ENCODE data around the gene ATP7B.

ATP7B gene

DNA sequence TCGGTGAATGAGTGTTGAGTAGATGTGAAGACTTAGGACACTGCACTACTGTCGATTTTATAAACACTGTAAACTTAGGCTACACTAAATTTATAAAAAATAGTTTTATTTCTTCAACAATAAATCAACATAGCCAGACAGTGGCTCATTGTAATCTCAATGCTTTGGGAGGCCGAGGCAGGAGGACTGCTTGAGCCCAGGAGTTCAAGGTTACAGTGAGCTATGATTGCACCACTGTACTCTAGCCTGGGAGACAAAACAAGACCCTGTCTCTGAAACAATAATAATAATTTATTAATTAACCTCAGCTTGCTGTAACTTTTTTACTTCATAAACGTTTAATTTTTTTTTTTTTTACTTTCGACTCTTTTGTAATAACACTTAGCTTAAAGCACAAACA is 34.4 kb downstream of the ATP7B start:
- no peak overlapping the region for H2AFZ ChIP-seq (ENCODE audit: low read length)
- TF ChIP-seq EZH2 (optimal IDR thresholded peaks at IDR 0.05; ENCODE audit: low read depth, low read length) (no peak), EZH2phosphoT487 (IDR thresholded peaks at IDR 0.05; ENCODE audit: low read length) (no peak)
- no peak for DNase-seq
- no peaks in the 10 kb centered on the region for H4K20me1 ChIP-seq (ENCODE audit: insufficient read depth, low read length)
- no peaks in the 10 kb centered on the region for H3K9me2 ChIP-seq (replicated peaks; ENCODE audit: insufficient read depth, low read length)
- no peaks in the 10 kb centered on the region for H3K27me3 ChIP-seq (replicated peaks; ENCODE audit: insufficient read depth, low read length)
- no peaks in the 10 kb centered on the region for H3K4me1 ChIP-seq (ENCODE audit: low read length)
- no peak overlapping the region for H3K27ac ChIP-seq (ENCODE audit: low read length)
- H3K79me2 ChIP-seq (ENCODE audit: low read length) = no peaks in the 10 kb centered on the region
- no peaks in the 10 kb centered on the region for H3K36me3 ChIP-seq (replicated peaks; ENCODE audit: insufficient read depth, low read length)
- H3K9ac ChIP-seq (ENCODE audit: low read length) = no peak overlapping the region
- no peak overlapping the region for H3K4me2 ChIP-seq (ENCODE audit: low read depth, low read length)
- H3F3A ChIP-seq (ENCODE audit: insufficient read depth, low read length) = no peaks in the 10 kb centered on the region
- H3K9me3 ChIP-seq (replicated peaks; ENCODE audit: insufficient read depth, low read length) = no peaks in the 10 kb centered on the region
- no peak overlapping the region for H3K4me3 ChIP-seq (ENCODE audit: low read length)

DNA sequence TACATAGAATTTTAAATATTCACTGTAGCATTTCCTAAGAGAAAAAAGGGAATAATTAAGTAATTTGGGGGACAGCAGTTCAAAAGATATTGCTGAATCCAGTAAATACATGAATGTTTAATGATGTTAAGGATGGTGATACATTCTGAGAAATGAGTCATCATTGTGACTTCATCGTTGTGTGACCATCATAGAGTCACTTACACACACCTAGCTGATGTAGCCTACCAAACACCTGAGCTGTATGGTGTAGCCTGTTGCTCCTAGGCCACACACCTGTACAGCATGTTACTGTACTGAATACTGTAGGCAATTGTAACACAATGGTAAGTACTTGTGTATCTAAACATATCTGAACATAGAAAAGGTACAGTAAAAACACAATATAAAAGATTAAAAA is 34.8 kb downstream of the ATP7B start:
- Histone ChIP-seq H3K9me2 (replicated peaks; ENCODE audit: insufficient read depth, low read length) (no peaks in the 10 kb centered on the region), H3K4me3 (ENCODE audit: low read length) (no peak overlapping the region), H3K4me2 (ENCODE audit: low read depth, low read length) (no peak overlapping the region), H3K9ac (ENCODE audit: low read length) (no peak overlapping the region), H3K27ac (ENCODE audit: low read length) (no peak overlapping the region), H3K9me3 (replicated peaks; ENCODE audit: insufficient read depth, low read length) (no peaks in the 10 kb centered on the region), H3K36me3 (replicated peaks; ENCODE audit: insufficient read depth, low read length) (no peaks in the 10 kb centered on the region), H4K20me1 (ENCODE audit: insufficient read depth, low read length) (no peaks in the 10 kb centered on the region), H3F3A (ENCODE audit: insufficient read depth, low read length) (no peaks in the 10 kb centered on the region), H2AFZ (ENCODE audit: low read length) (no peak overlapping the region), H3K79me2 (ENCODE audit: low read length) (no peaks in the 10 kb centered on the region), H3K27me3 (replicated peaks; ENCODE audit: insufficient read depth, low read length) (no peaks in the 10 kb centered on the region), H3K4me1 (ENCODE audit: low read length) (no peaks in the 10 kb centered on the region)
- DNase-seq = no peak
- TF ChIP-seq EZH2phosphoT487 (IDR thresholded peaks at IDR 0.05; ENCODE audit: low read length) (no peak), CTCF (IDR thresholded peaks at IDR 0.05; ENCODE audit: low read length) (no peak), EZH2 (optimal IDR thresholded peaks at IDR 0.05; ENCODE audit: low read depth, low read length) (no peak)

- H3K9me3 ChIP-seq (replicated peaks; ENCODE audit: insufficient read depth, low read length) = no peaks in the 10 kb centered on the region
- H4K20me1 ChIP-seq (ENCODE audit: insufficient read depth, low read length) = no peaks in the 10 kb centered on the region
- H3K79me2 ChIP-seq (ENCODE audit: low read length) = no peaks in the 10 kb centered on the region
- TF ChIP-seq CTCF (IDR thresholded peaks at IDR 0.05; ENCODE audit: low read length) (no peak), EZH2 (optimal IDR thresholded peaks at IDR 0.05; ENCODE audit: low read depth, low read length) (no peak), EZH2phosphoT487 (IDR thresholded peaks at IDR 0.05; ENCODE audit: low read length) (no peak)
- no peaks in the 10 kb centered on the region for H3F3A ChIP-seq (ENCODE audit: insufficient read depth, low read length)
- H3K4me2 ChIP-seq (ENCODE audit: low read depth, low read length) = no peak overlapping the region
- H3K36me3 ChIP-seq (replicated peaks; ENCODE audit: insufficient read depth, low read length) = no peaks in the 10 kb centered on the region
- H3K27ac ChIP-seq (ENCODE audit: low read length) = no peak overlapping the region
- no peaks in the 10 kb centered on the region for H3K9me2 ChIP-seq (replicated peaks; ENCODE audit: insufficient read depth, low read length)
- H3K4me3 ChIP-seq (ENCODE audit: low read length) = no peak overlapping the region
- H3K27me3 ChIP-seq (replicated peaks; ENCODE audit: insufficient read depth, low read length) = no peaks in the 10 kb centered on the region
- H2AFZ ChIP-seq (ENCODE audit: low read length) = no peak overlapping the region
- no peak overlapping the region for H3K9ac ChIP-seq (ENCODE audit: low read length)
- DNase-seq = no peak
- H3K4me1 ChIP-seq (ENCODE audit: low read length) = no peaks in the 10 kb centered on the region
Measured at GRCh38 chr13:51974482-51974881, 36.8 kb downstream of the ATP7B start.

GRCh38 chr13:51971520-51972426 is 39.5 kb downstream of the ATP7B start:
- no peak overlapping the region for H3K4me3 ChIP-seq (ENCODE audit: low read length)
- H3K4me1 ChIP-seq (ENCODE audit: low read length) = no peaks in the 10 kb centered on the region
- H2AFZ ChIP-seq (ENCODE audit: low read length) = no peak overlapping the region
- no peaks in the 10 kb centered on the region for H3F3A ChIP-seq (ENCODE audit: insufficient read depth, low read length)
- H3K9me2 ChIP-seq (replicated peaks; ENCODE audit: insufficient read depth, low read length) = no peaks in the 10 kb centered on the region
- no peaks in the 10 kb centered on the region for H3K27me3 ChIP-seq (replicated peaks; ENCODE audit: insufficient read depth, low read length)
- TF ChIP-seq EZH2 (optimal IDR thresholded peaks at IDR 0.05; ENCODE audit: low read depth, low read length) (no peak), EZH2phosphoT487 (IDR thresholded peaks at IDR 0.05; ENCODE audit: low read length) (no peak), CTCF (IDR thresholded peaks at IDR 0.05; ENCODE audit: low read length) (no peak)
- H3K4me2 ChIP-seq (ENCODE audit: low read depth, low read length) = no peak overlapping the region
- no peaks in the 10 kb centered on the region for H3K79me2 ChIP-seq (ENCODE audit: low read length)
- no peaks in the 10 kb centered on the region for H4K20me1 ChIP-seq (ENCODE audit: insufficient read depth, low read length)
- H3K27ac ChIP-seq (ENCODE audit: low read length) = no peak overlapping the region
- H3K36me3 ChIP-seq (replicated peaks; ENCODE audit: insufficient read depth, low read length) = no peaks in the 10 kb centered on the region
- H3K9ac ChIP-seq (ENCODE audit: low read length) = no peak overlapping the region
- no peaks in the 10 kb centered on the region for H3K9me3 ChIP-seq (replicated peaks; ENCODE audit: insufficient read depth, low read length)
- DNase-seq = no peak
